Measurements from ENCODE around the gene KIAA0825.

KIAA0825 gene

DNA sequence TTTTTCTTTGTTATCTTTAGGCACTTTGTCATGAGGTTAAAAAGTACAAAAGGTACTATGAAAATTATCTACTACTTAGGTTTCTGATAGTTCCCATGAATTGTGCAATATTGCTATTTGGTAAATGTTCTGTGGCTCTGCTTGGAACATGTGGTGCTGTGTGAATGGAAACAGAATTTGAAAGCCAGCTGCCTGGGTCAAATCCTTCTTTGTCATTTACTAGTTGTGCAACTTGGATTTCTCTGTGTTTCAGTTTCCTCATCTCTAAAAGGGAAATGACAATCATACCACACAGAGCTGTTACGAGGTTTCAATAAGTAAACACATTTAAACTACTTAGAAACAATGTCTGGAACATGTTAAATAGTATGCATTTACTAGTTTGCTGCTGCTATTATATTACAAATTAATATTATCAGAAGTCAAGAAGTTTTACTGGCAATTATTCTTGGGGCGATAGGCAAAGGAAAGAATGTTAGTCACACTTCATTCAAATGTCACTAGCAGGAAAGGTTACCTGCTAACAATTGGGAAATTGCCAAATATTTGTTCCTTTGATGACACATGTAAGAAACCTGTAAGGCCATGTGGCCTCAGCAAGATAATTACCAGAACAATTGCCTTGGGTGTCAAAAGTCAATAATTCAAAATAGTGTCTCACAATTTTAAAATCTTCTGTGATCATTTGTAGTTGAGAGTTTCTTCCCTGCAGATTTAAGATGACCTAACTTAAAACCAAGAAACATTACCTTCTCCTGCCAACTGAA, 184.8 kb downstream of the KIAA0825 start:
- no peak for DNase-seq

DNA sequence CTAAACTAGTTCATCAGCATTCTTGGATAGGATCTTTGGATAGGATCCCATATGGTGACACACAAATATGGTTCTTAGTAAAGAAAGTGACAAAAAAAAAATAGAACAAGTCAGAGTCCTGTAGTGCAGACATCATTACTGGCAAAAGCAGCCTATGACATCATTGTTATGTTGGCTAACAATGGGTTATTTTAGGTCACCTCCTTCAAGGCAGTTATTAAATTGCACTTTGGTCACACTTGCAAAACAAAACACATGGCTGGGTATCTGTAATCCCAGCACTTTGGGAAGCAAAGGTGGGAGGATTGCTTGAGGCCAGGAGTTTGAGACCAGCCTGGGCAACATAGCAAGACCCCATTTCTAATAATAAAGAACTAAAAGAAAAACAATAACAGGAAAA, 185.9 kb downstream of the KIAA0825 start:
- DNase-seq, result no peak

DNA sequence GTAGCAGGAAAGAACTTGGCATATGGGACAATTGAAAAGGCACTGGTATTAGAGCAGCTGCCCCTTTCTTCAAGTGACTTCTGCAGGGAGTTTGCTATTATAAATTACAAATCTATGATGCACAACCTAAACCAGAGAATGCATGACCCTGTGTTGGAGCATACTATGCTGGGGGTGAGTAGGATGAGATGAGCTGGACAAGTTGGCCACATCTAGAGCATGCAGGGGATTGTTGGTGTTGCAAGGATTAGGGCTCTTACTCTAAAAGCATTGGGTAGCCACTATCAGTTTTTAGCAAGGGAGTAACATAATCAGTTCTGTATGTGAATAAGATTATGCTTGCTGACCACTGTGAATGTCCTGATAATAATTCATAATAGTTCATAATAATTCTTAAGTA, 186.7 kb downstream of the KIAA0825 start:
- no peak for DNase-seq

DNA sequence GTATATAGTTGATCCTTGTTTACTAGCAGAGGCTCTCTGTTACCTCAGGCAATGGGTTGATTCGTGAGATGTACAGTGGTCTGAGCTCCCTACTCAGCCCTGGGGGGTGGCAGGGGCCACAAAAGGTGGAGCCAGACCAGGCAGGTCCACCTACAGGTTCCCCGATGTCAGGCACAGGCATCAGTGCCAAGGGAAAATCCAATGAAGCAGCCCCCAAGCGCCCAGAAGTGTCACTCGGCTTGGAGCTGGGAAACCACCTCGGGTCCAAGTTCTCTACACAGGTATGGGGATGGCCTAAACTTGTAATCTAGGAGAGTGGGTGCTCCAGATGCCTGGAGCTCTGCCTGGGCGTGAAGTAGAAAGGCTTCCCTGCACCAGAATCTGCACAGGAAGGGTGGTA, 188.8 kb downstream of the KIAA0825 start:
- no peak for DNase-seq

DNA sequence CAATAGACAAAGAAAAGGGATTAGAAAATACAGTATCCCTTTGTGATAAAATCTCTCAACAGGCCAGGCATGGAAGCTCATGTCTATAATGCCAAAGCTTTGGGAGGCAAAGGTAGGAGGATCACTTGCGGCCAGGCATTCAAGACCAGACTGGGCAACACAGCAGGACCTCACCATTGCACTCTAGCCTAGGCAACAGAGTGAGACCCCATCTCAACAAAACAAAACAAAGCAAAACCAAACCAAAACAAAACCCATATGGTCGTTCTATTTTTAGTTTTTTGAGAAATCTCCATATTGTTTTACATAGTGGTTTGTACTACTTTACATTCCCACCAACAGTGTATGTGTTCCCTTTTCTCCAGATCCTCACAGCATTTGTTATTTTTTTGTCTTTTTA, 193.0 kb downstream of the KIAA0825 start:
- DNase-seq, result no peak

DNA sequence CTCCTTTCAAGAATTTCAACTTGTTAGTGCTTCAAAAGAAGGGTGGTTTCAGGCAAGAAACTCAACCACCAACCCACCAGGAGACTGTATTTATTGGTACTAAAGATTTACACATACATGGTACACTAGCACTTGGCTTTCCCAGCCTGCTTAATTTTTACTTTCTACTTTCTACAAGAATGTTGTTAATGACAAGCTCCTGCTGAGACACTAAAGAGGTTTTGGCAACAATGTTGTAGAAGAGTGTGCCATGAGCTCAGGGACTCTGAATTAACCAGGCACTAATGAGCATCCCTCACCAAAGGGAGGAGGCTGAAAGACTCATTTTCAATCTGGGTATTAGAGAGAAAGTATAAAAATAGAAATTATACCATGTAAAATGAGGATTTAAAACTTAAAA, 195.0 kb downstream of the KIAA0825 start:
- no peak for DNase-seq

DNA sequence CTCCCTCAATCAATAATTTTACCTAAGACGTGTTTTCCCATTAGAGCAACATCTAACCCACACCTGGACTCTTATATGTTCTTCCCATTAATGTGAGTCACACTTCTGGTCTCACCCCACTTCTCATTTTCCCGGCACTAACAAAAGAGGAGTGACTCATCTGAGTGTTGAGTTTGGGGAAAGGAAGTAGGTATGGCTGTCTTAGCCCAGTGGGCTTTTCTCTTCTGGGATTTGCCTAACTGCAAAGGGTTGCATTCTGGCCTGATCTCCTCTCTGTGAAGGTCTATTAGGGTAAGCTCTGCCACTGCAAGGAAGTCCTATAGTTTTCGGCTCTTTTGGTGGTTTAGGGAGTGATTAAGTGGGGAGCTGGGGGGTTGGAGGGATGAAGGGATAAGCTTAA, 195.6 kb downstream of the KIAA0825 start:
- no peak for DNase-seq

DNA sequence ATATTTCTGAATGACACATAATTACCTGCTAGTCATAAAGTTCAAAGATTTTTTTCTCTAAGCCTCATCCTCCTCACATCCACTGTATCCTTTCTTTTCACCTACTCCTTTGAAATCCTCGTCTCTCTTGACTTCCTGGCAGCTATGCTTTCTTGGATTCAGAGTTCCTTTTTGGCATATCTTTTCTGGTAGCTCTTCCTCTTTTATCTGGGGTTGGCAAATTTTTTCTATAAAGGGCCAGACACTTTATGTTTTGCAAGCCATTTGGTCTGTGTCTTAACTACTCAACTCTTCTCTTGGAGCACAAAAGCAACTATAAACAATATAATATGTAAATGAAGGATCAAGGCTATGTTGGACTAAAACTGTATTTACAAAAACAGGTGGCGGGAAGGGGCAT, 197.5 kb downstream of the KIAA0825 start:
- no peak for DNase-seq

DNA sequence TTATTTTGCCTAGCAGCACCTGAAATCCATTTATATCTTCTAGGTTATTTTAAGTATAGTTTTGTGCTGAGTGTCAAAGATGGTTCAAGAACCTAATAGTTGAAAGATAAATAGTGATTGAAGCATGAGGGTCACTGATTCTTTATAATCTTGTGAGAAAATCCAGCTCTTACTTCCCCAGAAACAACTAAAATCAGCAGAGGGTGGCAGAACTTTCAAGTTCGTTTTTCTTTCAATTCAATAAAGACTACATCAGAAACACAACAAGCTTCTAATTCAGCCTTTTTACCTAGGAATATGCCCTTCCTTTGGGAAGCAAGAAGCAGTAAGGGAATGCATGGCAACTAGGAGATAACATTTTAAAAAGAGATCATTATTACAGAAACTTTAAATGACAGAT, 202.6 kb downstream of the KIAA0825 start:
- no peak for DNase-seq

DNA sequence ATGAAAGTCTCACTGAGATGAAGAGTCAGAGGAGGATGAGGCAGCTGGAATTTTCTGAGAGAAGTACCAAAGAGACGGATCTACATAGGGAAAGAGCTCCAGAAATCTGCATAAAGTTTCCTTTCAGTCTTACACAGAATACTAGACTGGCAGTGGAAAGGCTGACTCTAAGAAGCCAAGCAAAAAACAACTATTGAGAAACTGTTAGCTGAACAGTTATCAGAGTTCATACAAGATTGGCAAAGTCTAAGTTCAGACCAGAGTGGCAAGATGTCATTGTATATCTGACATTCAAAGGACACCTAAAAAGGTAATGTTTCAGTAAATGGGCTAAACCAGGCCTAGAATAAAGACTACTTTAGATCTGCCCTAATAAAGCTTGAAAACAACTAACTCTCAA, 209.0 kb downstream of the KIAA0825 start:
- DNase-seq, result no peak

DNA sequence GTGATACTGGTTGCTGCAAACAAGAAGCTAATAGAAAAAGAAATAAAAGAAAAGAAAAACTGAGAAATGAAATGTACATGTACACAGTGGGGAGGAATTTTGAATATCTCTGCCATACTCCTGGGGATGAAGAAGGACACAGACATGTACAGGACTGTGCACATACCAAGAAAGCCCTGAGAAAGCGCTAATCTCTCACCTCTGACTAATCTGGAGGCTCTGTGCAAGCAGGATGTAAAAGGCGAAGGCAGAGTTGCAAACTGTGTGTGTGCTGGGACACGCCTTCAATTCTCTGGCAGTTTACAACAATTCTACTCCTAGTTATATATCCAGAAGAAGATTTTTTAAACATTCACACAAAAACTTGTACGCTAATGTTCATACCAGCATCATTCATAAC, 211.4 kb downstream of the KIAA0825 start:
- DNase-seq, result no peak

DNA sequence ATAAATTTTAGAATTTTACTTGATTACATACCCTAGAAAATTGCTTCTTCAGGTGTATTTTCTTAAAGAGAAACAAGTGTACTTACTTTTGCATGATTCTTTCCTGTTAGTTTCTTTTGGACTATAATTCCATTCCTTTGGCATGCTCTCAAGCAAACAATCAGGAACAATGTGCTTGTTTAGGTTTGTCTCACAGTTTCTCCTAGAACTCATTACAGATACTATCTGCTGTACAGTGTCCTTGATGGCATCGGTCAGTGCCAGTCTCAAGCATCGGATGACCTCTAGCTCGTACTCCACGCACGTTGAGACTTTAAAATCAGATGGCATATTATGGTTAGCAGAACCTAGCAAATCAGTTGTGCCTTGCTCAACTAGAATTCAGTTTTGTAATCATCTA, 214.9 kb downstream of the KIAA0825 start:
- DNase-seq, result no peak

DNA sequence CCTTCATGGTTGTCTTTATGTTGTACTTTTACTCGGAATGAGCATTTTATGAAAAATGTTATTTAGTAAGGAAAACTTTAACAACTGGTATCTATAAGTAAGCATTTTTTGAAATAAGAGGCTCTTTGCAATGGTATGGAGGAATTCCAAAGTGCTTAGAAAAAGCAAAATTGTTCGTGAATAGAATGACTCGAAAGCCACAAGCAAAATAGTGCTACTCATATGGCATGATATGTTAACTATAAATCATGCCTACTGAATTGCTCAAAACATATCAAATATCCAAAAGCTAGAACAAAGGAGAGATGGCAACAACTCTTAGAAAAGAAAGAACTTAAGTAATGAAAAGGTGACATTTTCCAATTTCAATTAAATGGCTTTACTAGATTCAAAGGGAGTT, 216.3 kb downstream of the KIAA0825 start:
- no peak for DNase-seq

DNA sequence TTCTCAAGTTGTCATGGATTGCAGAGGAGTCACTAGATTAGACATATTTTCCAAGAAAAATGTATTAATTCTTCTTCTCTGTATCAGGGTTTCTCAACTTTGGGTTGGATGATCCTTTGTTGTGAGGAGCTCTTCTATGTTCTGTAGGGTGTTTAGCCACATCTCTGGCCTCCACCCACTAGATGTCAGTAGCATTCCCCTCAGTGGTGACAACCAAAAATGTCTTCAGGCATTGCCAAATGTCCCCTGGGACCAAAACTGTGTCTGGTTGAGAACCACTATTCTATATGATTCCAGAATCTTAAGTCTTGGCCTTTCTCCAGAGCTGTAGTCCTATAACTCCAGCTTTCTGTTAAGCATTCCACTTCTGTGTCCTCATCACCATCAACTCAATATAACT, 220.9 kb downstream of the KIAA0825 start:
- no peak for DNase-seq

DNA sequence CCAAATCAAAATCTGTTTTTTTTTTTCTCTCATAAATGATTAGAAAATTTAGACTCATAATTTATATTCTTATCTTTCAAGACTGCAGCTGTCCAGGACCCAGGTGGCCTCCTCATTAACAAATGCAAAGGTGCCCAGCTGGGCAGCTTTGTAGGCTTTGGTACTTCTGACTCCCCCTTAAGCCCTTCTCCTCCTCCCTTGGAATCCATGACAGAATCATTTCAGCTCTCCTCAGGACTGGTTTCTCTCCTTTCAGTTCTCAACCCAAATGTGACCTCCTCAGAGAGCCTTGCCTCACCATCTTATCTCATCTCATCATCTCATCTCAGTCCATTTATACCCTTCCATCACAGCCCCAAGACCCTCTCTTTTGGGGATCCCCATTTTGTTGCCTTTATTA, 221.7 kb downstream of the KIAA0825 start:
- DNase-seq, result no peak

DNA sequence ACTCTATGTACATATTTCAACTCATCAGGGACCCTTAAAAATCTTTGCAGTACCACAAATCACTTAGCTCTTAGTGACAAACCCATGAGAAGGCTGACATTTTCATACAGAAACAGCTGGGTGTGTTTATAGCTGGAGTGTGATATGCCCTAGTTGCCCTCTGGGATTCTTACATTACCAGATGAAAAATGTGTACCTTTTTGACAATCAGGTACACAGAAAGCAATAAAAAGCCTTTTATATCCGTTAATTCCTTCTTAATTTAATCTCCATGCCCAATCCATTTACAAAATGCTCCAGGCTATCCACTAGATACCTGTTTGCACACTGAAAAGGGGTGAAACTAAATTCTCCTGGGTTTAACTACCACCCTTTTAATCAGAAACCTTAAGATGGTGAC, 222.9 kb downstream of the KIAA0825 start:
- no peak for DNase-seq

DNA sequence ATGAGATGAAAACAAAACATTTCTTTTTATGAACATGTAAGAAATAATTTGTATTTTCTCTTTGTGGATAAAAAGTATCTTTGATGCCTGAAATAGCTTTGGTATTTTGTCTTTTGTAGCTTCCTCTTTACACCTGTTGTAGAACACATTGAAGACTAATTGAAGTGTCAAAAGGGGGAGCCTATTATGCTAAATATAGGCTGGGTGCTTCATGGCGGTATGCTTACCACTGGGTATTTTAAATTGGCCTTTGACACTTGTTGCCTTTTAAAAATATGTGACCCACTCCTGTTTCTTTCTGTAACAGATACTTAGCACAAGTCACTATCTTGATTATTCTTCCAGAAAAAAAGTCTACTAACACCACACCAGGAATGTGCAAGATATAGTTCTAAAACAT, 226.4 kb downstream of the KIAA0825 start:
- no peak for DNase-seq

DNA sequence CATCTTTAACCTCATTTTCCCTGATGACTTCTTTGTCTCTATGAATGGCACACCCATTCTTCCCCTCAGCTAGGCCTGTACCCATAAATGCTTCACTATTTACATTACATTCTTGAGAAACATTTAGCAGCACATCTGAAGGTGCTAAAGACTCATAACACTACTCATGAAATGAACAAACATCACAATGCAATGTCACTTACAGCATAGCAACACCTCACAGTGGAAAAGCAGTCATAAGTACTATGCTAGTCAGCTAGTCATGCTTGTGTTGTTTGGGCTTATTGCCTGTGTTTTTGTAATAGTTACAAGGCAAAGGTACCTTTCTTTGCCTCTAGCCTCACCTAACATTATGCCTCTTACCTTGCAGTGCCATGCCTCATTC, 228.9 kb downstream of the KIAA0825 start:
- no peak for DNase-seq

DNA sequence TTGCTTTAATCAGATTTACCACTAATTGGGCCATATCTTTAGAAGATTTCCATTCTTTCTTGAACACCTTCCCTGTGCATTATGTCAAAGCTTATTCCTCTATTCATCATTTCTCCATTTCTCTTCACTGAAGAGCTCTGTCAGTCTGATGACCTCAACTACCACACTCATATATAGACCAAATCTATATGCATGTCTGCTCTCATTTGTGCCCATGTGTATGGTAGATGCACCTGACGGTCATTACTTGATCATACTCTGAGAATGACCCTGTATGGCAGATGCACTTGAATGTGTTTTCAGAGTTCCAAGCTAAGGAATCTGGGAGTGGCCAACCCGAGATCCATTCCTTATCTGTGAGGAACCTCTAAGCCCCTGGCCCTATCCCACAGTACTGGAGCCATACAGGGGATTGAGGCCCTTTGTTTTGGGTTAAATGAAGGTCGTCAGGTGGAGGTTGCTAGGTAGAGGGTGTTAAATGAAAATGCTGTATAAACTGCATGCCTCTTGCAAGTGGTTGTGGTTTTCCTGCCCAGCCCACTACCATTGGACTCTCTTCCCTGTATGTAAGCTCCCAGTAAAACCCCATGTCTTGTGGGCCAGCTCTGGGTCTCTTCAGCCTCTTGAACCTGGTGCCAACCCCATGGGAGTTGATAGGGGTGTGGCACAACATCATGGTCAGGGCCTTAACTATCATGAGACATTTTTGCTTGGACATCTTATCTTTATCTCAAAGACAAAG, 229.5 kb downstream of the KIAA0825 start:
- no peak for DNase-seq

DNA sequence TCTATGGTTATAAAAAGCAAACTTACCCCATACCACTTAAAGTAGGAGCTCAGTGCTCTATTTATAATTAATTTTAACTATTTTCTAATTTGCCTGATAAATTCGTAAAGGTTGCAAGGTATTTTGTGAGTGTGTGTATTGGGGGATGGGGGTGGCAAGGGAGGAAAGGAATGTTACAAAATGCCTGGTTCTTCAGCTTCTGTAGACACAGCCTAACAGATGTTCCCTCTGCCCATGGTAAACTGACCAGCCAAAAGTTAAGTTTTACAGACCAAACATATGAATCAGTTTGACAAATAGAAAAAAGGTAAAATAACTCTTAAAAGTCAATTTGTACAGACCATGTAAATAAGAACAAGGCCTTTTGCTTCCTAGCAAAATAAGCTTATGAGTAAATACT, 232.6 kb downstream of the KIAA0825 start:
- DNase-seq, result no peak

DNA sequence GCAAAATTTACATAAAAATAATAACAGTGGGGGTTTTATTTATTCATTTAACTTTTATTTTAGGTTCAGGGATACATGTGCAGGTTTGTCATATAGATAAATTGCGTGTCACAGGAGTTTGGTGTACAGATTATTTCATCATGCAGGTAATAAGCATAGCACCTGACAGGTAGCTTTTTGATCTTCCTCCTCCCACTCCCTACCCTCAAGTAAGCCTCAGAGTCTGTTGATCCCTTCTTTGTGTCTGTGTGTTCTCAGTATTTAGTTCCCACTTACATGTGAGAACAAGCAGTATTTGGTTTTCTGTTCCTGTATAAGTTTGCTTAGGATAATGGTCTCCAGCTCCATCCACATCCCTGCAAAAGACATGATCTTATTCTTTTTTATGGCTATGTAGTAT, 240.3 kb downstream of the KIAA0825 start:
- no peak for DNase-seq

DNA sequence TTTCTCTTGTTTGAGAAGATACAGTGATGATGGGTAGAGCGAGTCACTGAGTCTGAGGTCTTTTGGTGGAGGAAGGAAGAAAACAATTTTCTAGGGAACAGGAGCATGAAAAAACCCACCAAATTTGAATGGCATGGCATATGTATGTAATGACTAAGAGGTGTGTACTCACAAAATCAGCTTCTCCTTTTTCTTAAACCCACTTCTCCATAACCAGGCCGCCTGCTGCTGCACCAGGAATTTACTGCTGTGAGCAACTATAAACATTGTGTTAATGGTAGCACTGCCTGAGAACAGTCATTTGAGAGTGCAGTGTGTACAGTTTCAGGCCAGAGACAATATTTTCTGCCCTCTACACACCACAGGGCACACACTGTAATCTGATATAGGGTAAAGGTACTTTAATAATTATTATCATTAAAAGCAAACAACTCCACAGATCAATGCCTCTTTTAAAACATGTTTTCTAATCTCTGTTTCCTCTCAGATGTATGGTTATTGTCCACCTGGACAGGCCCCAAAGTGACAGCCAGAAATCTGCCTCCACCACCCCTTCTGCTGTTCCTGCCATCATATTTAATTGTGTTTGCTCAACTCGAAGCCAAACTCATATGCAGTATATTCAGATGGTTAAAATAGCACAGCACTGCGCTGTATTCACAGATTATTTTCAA, 241.6 kb downstream of the KIAA0825 start:
- no peak for DNase-seq

DNA sequence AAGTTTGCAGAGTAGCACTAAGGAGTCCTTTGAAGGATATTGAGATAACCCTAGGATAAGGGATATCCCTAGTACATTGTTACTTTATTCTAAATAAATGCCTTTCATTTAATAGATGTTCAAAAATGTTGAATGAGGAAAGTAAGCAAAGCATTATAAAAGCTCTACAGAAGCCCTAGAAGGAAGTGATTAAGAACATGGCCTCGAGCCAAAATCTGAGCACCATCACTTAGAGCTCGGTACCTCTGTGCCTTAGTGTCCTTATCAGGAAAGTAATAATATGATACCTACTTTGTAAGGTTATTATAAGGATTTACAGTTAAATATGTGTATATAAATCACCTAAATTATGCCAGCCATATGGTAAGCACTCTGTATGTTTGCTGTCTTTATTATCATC, 242.6 kb downstream of the KIAA0825 start:
- no peak for DNase-seq

DNA sequence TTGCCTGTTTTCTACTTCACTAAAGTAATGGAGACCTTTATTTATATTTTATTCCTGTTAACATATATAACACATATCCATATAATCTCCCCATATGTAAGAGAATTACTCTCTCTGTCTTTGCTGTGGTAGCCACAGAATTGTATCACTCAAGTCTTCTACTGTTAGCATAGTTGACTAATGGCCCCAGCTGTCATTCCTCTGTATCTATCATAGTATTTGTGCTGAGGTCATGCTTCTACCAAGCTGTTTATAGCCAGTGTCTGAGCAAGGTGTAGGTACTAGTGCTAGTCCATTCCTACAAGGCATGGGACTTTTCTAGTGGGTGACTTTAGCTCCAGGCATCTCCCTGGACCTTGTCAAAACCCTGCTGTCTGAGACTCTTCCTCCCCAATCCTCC, 244.1 kb downstream of the KIAA0825 start:
- DNase-seq, result no peak
